Measurements from ENCODE around the gene CFAP20DC.

- TF ChIP-seq ELF1 (IDR thresholded peaks at IDR 0.05; ENCODE audit: borderline replicate concordance, low read depth) (no peak), POLR2A (IDR thresholded peaks at IDR 0.05; ENCODE audit: borderline replicate concordance, extremely low read depth, insufficient read depth, insufficient read length) (no peak), CTCF (IDR thresholded peaks at IDR 0.05 in 2 of 3, conservative IDR thresholded peaks at IDR 0.05 in 1 of 3; ENCODE audit: borderline replicate concordance in 1 of 3, insufficient read depth in 1 of 3, low read depth in 2 of 3, low read length in 2 of 3) (no peak), EZH2 (IDR thresholded peaks at IDR 0.05) (no peak), REST (IDR thresholded peaks at IDR 0.05; ENCODE audit: low read depth) (no peak), POLR2AphosphoS5 (IDR thresholded peaks at IDR 0.05; ENCODE audit: low read depth, low read length) (no peak), SRF (IDR thresholded peaks at IDR 0.05; ENCODE audit: low read depth) (no peak), SP1 (IDR thresholded peaks at IDR 0.05; ENCODE audit: low read depth) (no peak), CEBPB (IDR thresholded peaks at IDR 0.05; ENCODE audit: low read depth) (no peak)
- TF ChIP-seq, protein P1, sequence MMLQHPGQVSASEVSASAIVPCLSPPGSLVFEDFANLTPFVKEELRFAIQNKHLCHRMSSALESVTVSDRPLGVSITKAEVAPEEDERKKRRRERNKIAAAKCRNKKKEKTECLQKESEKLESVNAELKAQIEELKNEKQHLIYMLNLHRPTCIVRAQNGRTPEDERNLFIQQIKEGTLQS (IDR thresholded peaks at IDR 0.05), result no peak
These were observed 85.8 kb downstream of the CFAP20DC start for GRCh38 chr3:58963928-58964503.

All from HCT116 (cell line).